GM06990 (cell line): ENCODE measurements around the gene HMG20B.

Source experiments
- DNase-seq: peaks from one replicate; pipeline ENCODE4 v3.0.0-alpha.2; 2011; ENCODE audit not compliant: insufficient read length; ENCODE audit errors: extremely low read depth
- H3K27me3 ChIP-seq: replicated peaks from 2 replicates; pipeline ENCODE4 v1.6.0; 2011; ENCODE audit warnings: low read length; ENCODE audit not compliant: control insufficient read depth, insufficient read depth
- H3K36me3 ChIP-seq: 2 replicates; pipeline ENCODE4 v1.5.1; 2011; ENCODE audit warnings: low read length; ENCODE audit not compliant: control insufficient read depth, insufficient read depth
- H3K4me3 ChIP-seq: replicated peaks from 2 replicates; pipeline ENCODE4 v1.5.1; 2011; ENCODE audit warnings: low read depth, mild to moderate bottlenecking, control low read depth, low read length
- CTCF ChIP-seq: IDR thresholded peaks from 2 replicates; pipeline ENCODE4 v1.5.1; 2011; ENCODE audit warnings: low read length, control low read depth, mild to moderate bottlenecking, inconsistent platforms; ENCODE audit not compliant: insufficient read depth, poor library complexity, severe bottlenecking

The HMG20B gene

GRCh38 chr19:3608750-3609322, 36.1 kb downstream of the HMG20B start:
- H3K36me3 ChIP-seq = peaks cover 14% of the 10 kb centered on the region
- no peak for DNase-seq
- H3K4me3 ChIP-seq = no peak overlapping the region
- no peaks in the 10 kb centered on the region for H3K27me3 ChIP-seq
- no peak for TF ChIP-seq CTCF

GRCh38 chr19:3609779-3610719, 37.3 kb downstream of the HMG20B start:
- TF ChIP-seq CTCF = no peak
- peaks cover 14% of the 10 kb centered on the region for H3K36me3 ChIP-seq
- H3K4me3 ChIP-seq = no peak overlapping the region
- no peaks in the 10 kb centered on the region for H3K27me3 ChIP-seq
- no peak for DNase-seq

- no peak for DNase-seq
- no peaks in the 10 kb centered on the region for H3K27me3 ChIP-seq
- H3K4me3 ChIP-seq = no peak overlapping the region
- no peak for TF ChIP-seq CTCF
- H3K36me3 ChIP-seq = peaks cover 16% of the 10 kb centered on the region
These were observed 38.3 kb downstream of the HMG20B start for GRCh38 chr19:3610745-3611717.

GRCh38 chr19:3611841-3612240, 39.1 kb downstream of the HMG20B start:
- DNase-seq = no peak
- H3K36me3 ChIP-seq = peaks cover 16% of the 10 kb centered on the region
- H3K4me3 ChIP-seq = no peak overlapping the region
- no peaks in the 10 kb centered on the region for H3K27me3 ChIP-seq
- no peak for TF ChIP-seq CTCF

- Histone ChIP-seq H3K36me3 (peaks cover 16% of the 10 kb centered on the region), H3K27me3 (no peaks in the 10 kb centered on the region), H3K4me3 (no peak overlapping the region)
- TF ChIP-seq CTCF = no peak
- no peak for DNase-seq
These were observed 39.6 kb downstream of the HMG20B start for GRCh38 chr19:3612330-3612729.
